GM10266 (cell line): Measurements from ENCODE around the gene DPP10.

ENCODE experiments used
- DNase-seq: peaks from one replicate; pipeline ENCODE4 v3.0.0; 2012; ENCODE audit errors: extremely low spot score
- CTCF ChIP-seq: IDR thresholded peaks from 2 replicates; pipeline ENCODE4 v1.5.1; 2012; ENCODE audit warnings: mild to moderate bottlenecking, low read depth; ENCODE audit not compliant: control insufficient read depth, insufficient read depth; ENCODE audit errors: missing control alignments

DPP10 gene

DNA sequence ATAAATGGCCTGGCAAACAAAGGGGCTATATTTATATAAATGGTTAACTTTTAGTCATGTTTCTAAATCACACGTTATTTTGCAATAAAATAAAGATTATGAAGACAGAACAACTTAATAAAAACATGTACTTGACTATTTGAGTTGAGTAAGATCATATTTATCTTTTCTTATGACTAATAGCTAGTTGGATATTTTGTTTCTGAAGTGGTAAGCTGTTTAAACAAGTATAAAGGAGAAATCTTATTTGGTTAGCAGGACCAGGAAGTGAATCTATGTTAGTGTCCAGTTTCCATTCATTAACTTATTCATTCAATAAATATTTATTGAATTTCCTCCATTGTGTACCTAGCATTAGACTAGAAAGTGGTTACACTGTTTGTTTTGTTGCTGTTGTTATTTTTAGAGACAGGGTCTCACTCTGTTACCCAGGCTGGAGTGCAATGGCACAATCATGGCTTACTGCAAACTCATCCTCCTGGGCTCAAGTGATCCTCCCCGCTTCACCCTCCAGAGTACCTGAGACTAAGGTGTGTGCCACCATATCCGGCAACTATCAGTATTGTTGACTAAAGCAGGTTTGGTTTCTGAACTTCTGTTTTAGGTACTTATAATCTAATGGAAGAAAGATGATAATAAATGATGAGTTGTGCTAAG lies 312.6 kb downstream of the DPP10 start:
- DNase-seq: no peak
- no peak for TF ChIP-seq CTCF

DNA sequence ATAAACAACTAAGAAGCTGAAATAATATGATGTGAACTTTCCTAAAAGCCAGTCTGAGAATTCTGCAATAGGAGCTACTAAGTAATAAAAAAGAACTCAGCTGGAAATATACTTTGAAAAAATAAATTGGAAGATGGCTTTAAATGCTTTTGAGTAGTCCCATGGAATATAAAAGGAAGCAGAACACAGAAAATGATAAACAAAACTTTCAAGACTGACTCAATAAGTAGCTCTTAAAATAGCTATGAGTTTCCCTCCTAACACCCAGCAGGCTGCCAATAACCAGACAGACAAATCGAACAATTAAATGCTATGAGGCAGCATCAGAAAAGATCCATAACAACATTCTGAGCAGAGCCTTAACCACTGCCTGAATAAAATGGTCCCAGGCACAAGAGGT lies 319.9 kb downstream of the DPP10 start:
- no peak for DNase-seq
- no peak for TF ChIP-seq CTCF

DNA sequence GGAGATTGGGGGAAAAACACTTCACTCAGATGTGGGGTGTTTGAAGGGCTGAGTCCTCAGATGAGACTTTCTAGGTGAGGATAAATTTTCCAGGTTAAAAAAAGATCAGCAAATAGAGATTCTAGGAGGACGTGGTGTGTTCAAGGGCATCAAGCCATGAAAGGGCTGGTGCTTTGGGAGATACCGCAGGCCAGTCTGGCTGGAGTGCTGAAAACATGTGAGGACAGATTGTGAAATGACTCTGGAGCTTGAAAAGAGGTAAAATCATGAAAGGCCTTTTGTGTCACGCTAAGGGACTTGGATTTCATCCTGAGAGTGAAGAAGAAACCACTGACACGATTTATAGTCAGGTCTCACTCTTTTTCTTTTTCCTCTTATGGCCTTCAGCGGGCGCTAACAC lies 320.5 kb downstream of the DPP10 start:
- no peak for TF ChIP-seq CTCF
- no peak for DNase-seq

DNA sequence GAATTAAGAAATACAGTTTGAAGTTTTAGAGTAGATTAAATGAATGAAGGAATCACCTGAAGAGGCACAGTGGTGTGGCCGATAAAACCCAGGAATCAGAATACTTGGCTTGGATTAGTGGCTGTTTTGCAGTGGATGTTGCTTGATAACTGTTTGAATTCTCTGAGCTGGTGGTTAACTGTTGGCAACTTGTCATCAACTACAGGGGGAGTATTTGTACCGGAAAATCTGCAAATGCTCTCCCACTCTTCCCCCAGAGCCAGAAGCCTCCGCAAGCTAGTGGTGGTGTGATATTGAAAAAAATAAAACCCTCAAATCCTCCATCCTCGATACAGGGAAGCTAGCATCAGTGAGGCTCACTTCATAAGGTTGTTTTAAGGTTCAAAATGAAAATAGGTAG lies 326.7 kb downstream of the DPP10 start:
- no peak for TF ChIP-seq CTCF
- DNase-seq: no peak

- DNase-seq: no peak
- no peak for TF ChIP-seq CTCF
These were observed 327.6 kb downstream of the DPP10 start for GRCh38 chr2:114769991-114770390.

- no peak for TF ChIP-seq CTCF
- DNase-seq: no peak
These were observed 341.6 kb downstream of the DPP10 start for GRCh38 chr2:114784046-114784445.

- no peak for DNase-seq
These were observed 342.6 kb downstream of the DPP10 start for GRCh38 chr2:114784890-114785583.

More at GRCh38 chr2:114784890-114785583, 342.6 kb downstream of the DPP10 start:
- TF ChIP-seq CTCF: no peak
